ENCODE results near the gene FGF11. TPM values are rescaled to one million over a fixed set of nuclear protein-coding genes. Genes with fewer than 3 reads are reported as not detected.

The FGF11 gene
- polyA plus RNA-seq, 1 of the 3 experiments (the other 2 are of a cell fraction) = 1.9 TPM

DNA sequence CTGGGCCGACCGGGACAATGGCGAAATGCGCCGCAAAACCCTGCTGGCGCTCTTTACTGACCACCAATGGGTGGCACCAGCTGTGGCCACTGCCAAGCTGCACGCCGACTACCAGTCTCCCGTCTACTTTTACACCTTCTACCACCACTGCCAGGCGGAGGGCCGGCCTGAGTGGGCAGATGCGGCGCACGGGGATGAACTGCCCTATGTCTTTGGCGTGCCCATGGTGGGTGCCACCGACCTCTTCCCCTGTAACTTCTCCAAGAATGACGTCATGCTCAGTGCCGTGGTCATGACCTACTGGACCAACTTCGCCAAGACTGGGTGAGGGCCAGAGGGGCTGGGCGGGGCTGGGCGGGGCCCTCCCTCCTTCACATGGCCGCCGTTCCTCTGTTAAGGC, 23.5 kb upstream of the FGF11 start:
- H3K4me2 ChIP-seq = no peak overlapping the region
- H3K9me2 ChIP-seq = no peaks in the 10 kb centered on the region
- no peaks in the 10 kb centered on the region; a peak in 1 of 4 replicates for H3K4me1 ChIP-seq (ENCODE audit: control insufficient read depth in 1 of 2, insufficient read depth in 2 of 2, low read depth in 1 of 2, low read length in 1 of 2)
- H3F3A ChIP-seq (replicated peaks; ENCODE audit: insufficient read depth) = no peaks in the 10 kb centered on the region
- 94% methylated on average over 10 of the region's 23 CpGs for WGBS (ENCODE audit: low lambda C conversion rate)
- no peak overlapping the region for H3K4me3 ChIP-seq (ENCODE audit: low read depth in 2 of 2, low read length in 1 of 2)
- H3K27me3 ChIP-seq (ENCODE audit: insufficient read depth) = no peaks in the 10 kb centered on the region
- no peaks in the 10 kb centered on the region for H3K9me3 ChIP-seq
- H4K20me1 ChIP-seq (ENCODE audit: insufficient read depth) = no peaks in the 10 kb centered on the region
- no peak overlapping the region for H3K9ac ChIP-seq
- no peak overlapping the region for H3K27ac ChIP-seq (ENCODE audit: low read depth in 2 of 2, low read length in 1 of 2)
- no peaks in the 10 kb centered on the region for H3K79me2 ChIP-seq (ENCODE audit: insufficient read depth)
- POLR2A ChIA-PET = no interaction called here
- CTCF ChIA-PET = interaction anchor here (2.0 kb wide), 1 partner anchor 9 kb away, joined by 6 read pairs; the partner anchor contains the start of gene NLGN2
- TF ChIP-seq, protein P1, sequence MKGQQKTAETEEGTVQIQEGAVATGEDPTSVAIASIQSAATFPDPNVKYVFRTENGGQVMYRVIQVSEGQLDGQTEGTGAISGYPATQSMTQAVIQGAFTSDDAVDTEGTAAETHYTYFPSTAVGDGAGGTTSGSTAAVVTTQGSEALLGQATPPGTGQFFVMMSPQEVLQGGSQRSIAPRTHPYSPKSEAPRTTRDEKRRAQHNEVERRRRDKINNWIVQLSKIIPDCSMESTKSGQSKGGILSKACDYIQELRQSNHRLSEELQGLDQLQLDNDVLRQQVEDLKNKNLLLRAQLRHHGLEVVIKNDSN (IDR thresholded peaks at IDR 0.05; ENCODE audit: borderline replicate concordance, low read depth) = no peak
- no peak for TF ChIP-seq TCF12 (IDR thresholded peaks at IDR 0.05)
- TF ChIP-seq, protein P2, sequence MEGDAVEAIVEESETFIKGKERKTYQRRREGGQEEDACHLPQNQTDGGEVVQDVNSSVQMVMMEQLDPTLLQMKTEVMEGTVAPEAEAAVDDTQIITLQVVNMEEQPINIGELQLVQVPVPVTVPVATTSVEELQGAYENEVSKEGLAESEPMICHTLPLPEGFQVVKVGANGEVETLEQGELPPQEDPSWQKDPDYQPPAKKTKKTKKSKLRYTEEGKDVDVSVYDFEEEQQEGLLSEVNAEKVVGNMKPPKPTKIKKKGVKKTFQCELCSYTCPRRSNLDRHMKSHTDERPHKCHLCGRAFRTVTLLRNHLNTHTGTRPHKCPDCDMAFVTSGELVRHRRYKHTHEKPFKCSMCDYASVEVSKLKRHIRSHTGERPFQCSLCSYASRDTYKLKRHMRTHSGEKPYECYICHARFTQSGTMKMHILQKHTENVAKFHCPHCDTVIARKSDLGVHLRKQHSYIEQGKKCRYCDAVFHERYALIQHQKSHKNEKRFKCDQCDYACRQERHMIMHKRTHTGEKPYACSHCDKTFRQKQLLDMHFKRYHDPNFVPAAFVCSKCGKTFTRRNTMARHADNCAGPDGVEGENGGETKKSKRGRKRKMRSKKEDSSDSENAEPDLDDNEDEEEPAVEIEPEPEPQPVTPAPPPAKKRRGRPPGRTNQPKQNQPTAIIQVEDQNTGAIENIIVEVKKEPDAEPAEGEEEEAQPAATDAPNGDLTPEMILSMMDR (IDR thresholded peaks at IDR 0.05) = no peak
- no peak for TF ChIP-seq RCOR1 (IDR thresholded peaks at IDR 0.05; ENCODE audit: low read length)
- no peak for DNase-seq
- peaks cover 0 to 49% of the 10 kb centered on the region in 2 experiments for H3K36me3 ChIP-seq (replicated peaks in 1 of 2; ENCODE audit: control insufficient read depth in 1 of 2, insufficient read depth in 2 of 2, low read length in 1 of 2)
- H2AFZ ChIP-seq (ENCODE audit: low read depth) = no peak overlapping the region

DNA sequence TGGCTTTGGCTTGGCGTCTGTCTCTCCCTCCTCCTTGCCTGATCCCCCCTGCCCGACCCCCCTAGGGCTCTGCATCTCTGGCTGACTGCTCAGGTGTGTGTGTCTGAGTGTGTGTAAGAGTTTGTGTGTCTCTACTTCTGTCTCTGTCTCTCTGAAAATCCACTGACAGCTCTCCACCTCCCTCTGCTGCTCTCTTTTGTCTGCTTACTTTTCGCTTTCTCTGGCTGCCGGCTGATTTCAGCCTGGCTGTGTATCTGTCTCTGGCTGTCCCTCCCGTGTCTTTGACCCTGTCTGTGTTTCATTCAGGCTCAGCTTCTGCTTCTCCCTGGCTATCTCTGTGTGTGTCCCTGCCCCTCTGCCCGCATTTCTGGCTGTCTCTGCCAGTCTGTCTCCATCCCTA, 23.0 kb upstream of the FGF11 start:
- TF ChIP-seq SMC3 (IDR thresholded peaks at IDR 0.05; ENCODE audit: low read depth, low read length) (no peak), TAF1 (IDR thresholded peaks at IDR 0.05; ENCODE audit: borderline replicate concordance, low read depth, low read length) (no peak), CHD2 (IDR thresholded peaks at IDR 0.05; ENCODE audit: low read length, partially characterized antibody) (no peak), EP300 (IDR thresholded peaks at IDR 0.05; ENCODE audit: borderline replicate concordance in 1 of 2, low read depth in 1 of 2, low read length in 1 of 2) (no peak), FOXM1 (IDR thresholded peaks at IDR 0.05; ENCODE audit: low read depth) (no peak), SIN3A (IDR thresholded peaks at IDR 0.05; ENCODE audit: borderline replicate concordance, low read depth, low read length) (no peak), TEAD4 (IDR thresholded peaks at IDR 0.05; ENCODE audit: borderline replicate concordance, insufficient read depth) (no peak)
- TF ChIP-seq, protein P3, sequence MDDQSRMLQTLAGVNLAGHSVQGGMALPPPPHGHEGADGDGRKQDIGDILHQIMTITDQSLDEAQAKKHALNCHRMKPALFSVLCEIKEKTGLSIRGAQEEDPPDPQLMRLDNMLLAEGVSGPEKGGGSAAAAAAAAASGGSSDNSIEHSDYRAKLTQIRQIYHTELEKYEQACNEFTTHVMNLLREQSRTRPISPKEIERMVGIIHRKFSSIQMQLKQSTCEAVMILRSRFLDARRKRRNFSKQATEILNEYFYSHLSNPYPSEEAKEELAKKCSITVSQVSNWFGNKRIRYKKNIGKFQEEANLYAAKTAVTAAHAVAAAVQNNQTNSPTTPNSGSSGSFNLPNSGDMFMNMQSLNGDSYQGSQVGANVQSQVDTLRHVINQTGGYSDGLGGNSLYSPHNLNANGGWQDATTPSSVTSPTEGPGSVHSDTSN (IDR thresholded peaks at IDR 0.05) = no peak
- TF ChIP-seq, protein P4, sequence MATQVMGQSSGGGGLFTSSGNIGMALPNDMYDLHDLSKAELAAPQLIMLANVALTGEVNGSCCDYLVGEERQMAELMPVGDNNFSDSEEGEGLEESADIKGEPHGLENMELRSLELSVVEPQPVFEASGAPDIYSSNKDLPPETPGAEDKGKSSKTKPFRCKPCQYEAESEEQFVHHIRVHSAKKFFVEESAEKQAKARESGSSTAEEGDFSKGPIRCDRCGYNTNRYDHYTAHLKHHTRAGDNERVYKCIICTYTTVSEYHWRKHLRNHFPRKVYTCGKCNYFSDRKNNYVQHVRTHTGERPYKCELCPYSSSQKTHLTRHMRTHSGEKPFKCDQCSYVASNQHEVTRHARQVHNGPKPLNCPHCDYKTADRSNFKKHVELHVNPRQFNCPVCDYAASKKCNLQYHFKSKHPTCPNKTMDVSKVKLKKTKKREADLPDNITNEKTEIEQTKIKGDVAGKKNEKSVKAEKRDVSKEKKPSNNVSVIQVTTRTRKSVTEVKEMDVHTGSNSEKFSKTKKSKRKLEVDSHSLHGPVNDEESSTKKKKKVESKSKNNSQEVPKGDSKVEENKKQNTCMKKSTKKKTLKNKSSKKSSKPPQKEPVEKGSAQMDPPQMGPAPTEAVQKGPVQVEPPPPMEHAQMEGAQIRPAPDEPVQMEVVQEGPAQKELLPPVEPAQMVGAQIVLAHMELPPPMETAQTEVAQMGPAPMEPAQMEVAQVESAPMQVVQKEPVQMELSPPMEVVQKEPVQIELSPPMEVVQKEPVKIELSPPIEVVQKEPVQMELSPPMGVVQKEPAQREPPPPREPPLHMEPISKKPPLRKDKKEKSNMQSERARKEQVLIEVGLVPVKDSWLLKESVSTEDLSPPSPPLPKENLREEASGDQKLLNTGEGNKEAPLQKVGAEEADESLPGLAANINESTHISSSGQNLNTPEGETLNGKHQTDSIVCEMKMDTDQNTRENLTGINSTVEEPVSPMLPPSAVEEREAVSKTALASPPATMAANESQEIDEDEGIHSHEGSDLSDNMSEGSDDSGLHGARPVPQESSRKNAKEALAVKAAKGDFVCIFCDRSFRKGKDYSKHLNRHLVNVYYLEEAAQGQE (IDR thresholded peaks at IDR 0.05; ENCODE audit: low read depth, low read length) = no peak
- TF ChIP-seq, protein P2 (IDR thresholded peaks at IDR 0.05) = no peak
- Histone ChIP-seq H3K4me2 (no peak overlapping the region), H3K36me3 (replicated peaks in 1 of 2; ENCODE audit: control insufficient read depth in 1 of 2, insufficient read depth in 2 of 2, low read length in 1 of 2) (peaks cover 0 to 47% of the 10 kb centered on the region in 2 experiments), H3K4me3 (ENCODE audit: low read depth in 2 of 2, low read length in 1 of 2) (no peak overlapping the region), H3K9ac (no peak overlapping the region), H4K20me1 (ENCODE audit: insufficient read depth) (no peaks in the 10 kb centered on the region), H3K9me3 (no peaks in the 10 kb centered on the region), H3K9me2 (no peaks in the 10 kb centered on the region), H3F3A (replicated peaks; ENCODE audit: insufficient read depth) (no peaks in the 10 kb centered on the region), H3K27me3 (ENCODE audit: insufficient read depth) (no peaks in the 10 kb centered on the region), H3K79me2 (ENCODE audit: insufficient read depth) (no peaks in the 10 kb centered on the region), H2AFZ (ENCODE audit: low read depth) (no peak overlapping the region), H3K4me1 (ENCODE audit: control insufficient read depth in 1 of 2, insufficient read depth in 2 of 2, low read depth in 1 of 2, low read length in 1 of 2) (no peaks in the 10 kb centered on the region; a peak in 1 of 4 replicates), H3K27ac (ENCODE audit: low read depth in 2 of 2, low read length in 1 of 2) (no peak overlapping the region)
- ChIA-PET POLR2A (no interaction called here), CTCF (interaction anchor here (2.0 kb wide), 1 partner anchor 10 kb away, joined by 6 read pairs; the partner anchor contains the start of gene NLGN2)
- no peak for DNase-seq
- 76% methylated on average over 6 of the region's 6 CpGs for WGBS (ENCODE audit: low lambda C conversion rate)

Measured in SK-N-SH (cell line).